ENCODE measurements around the gene MESP2. TPM values are rescaled to one million over a fixed set of nuclear protein-coding genes. Genes with fewer than 3 reads are reported as not detected.

MESP2 gene
- total and polyA plus RNA-seq, 2 of the 13 experiments (the other 11 are each of a cell fraction or from before 2014, with no cell fraction given): not detected

DNA sequence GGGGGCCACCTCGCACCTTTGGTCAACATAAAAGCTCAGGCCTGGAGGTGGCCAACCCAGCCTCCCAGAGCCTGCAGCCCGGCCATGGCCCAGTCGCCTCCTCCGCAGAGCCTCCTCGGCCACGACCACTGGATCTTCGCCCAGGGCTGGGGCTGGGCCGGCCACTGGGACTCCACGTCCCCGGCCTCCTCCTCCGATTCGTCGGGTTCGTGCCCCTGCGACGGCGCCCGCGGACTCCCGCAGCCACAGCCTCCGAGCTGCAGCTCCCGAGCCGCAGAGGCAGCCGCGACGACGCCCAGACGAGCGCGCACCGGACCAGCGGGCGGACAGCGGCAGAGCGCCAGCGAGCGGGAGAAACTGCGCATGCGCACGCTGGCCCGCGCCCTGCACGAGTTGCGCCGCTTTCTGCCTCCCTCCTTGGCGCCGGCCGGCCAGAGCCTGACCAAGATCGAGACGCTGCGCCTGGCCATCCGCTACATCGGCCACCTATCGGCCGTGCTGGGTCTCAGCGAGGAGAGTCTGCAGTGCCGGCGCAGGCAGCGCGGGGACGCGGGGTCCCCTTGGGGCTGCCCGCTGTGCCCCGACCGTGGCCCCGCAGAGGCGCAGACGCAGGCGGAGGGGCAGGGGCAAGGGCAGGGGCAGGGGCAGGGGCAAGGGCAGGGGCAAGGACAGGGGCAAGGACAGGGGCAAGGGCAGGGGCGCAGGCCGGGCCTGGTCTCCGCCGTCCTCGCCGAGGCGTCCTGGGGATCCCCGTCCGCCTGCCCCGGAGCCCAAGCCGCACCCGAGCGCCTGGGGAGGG is at the start of gene MESP2 (continued):
- TF ChIP-seq HNF4A (CRISPR knock-in tag; IDR thresholded peaks at IDR 0.05) (no peak), RAD21 (CRISPR knock-in tag; IDR thresholded peaks at IDR 0.05) (peak; percentile 63; the same call in 1 of the 2 replicates), ZMYM4 (CRISPR knock-in tag; IDR thresholded peaks at IDR 0.05) (no peak), MAFF (IDR thresholded peaks at IDR 0.05; ENCODE audit: low read depth, low read length) (no peak), DDIT3 (CRISPR knock-in tag; IDR thresholded peaks at IDR 0.05) (no peak), ZNF263 (CRISPR knock-in tag; IDR thresholded peaks at IDR 0.05) (0 out of 2 replicates have a peak, but pooled peaks have one; percentile 43), GTF3A (CRISPR knock-in tag; conservative IDR thresholded peaks at IDR 0.05) (no peak), ZNF556 (CRISPR knock-in tag; IDR thresholded peaks at IDR 0.05; ENCODE audit: borderline replicate concordance) (no peak), ZNF616 (CRISPR knock-in tag; IDR thresholded peaks at IDR 0.05; ENCODE audit: low read depth) (peak; percentile 93; the same call in 1 of the 2 replicates), GFI1 (CRISPR knock-in tag; IDR thresholded peaks at IDR 0.05; ENCODE audit: borderline replicate concordance) (no peak; the same call in 1 of the 2 replicates), KDM5A (IDR thresholded peaks at IDR 0.05; ENCODE audit: borderline replicate concordance, low read length) (no peak), HMG20A (CRISPR knock-in tag; IDR thresholded peaks at IDR 0.05; ENCODE audit: borderline replicate concordance) (no peak), ETV5 (CRISPR knock-in tag; IDR thresholded peaks at IDR 0.05; ENCODE audit: borderline replicate concordance) (no peak; the same call in 1 of the 2 replicates), BHLHE40 (IDR thresholded peaks at IDR 0.05; ENCODE audit: low read length) (0 out of 2 replicates have a peak, but pooled peaks have one; percentile 29), ZNF761 (CRISPR knock-in tag; conservative IDR thresholded peaks at IDR 0.05) (peak; percentile 90; the same call in 1 of the 2 replicates), SALL2 (CRISPR knock-in tag; IDR thresholded peaks at IDR 0.05) (peak; percentile 71; the same call in 1 of the 2 replicates), ZBTB4 (CRISPR knock-in tag; IDR thresholded peaks at IDR 0.05; ENCODE audit: borderline replicate concordance) (no peak), BRF2 (CRISPR knock-in tag; IDR thresholded peaks at IDR 0.05) (peak; percentile 87), EZH2 (conservative IDR thresholded peaks at IDR 0.05; ENCODE audit: low read depth, low read length) (no peak), NR2F6 (IDR thresholded peaks at IDR 0.05) (no peak), NR2F6 (CRISPR knock-in tag; IDR thresholded peaks at IDR 0.05) (no peak), MBNL3 (CRISPR knock-in tag; conservative IDR thresholded peaks at IDR 0.05) (no peak)
- TF ChIP-seq, protein P1, sequence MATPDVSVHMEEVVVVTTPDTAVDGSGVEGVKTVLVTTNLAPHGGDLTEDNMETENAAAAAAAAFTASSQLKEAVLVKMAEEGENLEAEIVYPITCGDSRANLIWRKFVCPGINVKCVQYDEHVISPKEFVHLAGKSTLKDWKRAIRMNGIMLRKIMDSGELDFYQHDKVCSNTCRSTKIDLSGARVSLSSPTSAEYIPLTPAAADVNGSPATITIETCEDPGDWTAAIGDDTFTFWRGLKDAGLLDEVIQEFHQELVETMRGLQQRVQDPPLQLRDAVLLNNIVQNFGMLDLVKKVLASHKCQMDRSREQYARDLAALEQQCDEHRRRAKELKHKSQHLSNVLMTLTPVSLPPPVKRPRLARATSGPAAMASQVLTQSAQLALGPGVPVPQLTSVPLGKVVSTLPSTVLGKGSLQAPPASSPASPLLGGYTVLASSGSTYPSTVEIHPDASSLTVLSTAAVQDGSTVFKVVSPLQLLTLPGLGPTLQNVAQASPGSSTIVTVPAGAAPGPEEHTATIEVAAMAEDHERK (CRISPR knock-in tag; IDR thresholded peaks at IDR 0.05; ENCODE audit: low read depth): peak; percentile 51; the same call in 1 of the 2 replicates
- TF ChIP-seq, protein P2, sequence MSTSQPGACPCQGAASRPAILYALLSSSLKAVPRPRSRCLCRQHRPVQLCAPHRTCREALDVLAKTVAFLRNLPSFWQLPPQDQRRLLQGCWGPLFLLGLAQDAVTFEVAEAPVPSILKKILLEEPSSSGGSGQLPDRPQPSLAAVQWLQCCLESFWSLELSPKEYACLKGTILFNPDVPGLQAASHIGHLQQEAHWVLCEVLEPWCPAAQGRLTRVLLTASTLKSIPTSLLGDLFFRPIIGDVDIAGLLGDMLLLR (CRISPR knock-in tag; IDR thresholded peaks at IDR 0.05): peak; percentile 94
